Stimulated activated memory B cell treated with anti-CD40 and anti-IgM and Interleukin-4, amounts not matched to agents 10 μg/mL and 1 μg/mL and 100 μg/mL, for 72 hours (primary cell): Measurements from ENCODE around the gene PCDH15.
A peak's percentile ranks its signal among the peaks of the same experiment; 100 is the strongest.
"Not testable (repeated sequence)": the region's sequence is repeated elsewhere in the genome, so short reads cannot be mapped to it uniquely, and the experiment has no call there.

Experiments used
- ATAC-seq: fragments of 150-1000 bp; cut with Tn5 transposase; 2 replicates; pipeline ENCODE4 v1.10.0; 2021
- H3K27ac Mint-ChIP-seq: one replicate; pipeline ENCODE4 v1.8.0; 2022; ENCODE audit warnings: mild to moderate bottlenecking, mixed read lengths
- H3K27me3 Mint-ChIP-seq: one replicate; pipeline ENCODE4 v1.8.0; 2022; ENCODE audit warnings: mixed read lengths
- H3K36me3 Mint-ChIP-seq: one replicate; pipeline ENCODE4 v1.8.0; 2022; ENCODE audit warnings: mixed read lengths
- H3K4me1 Mint-ChIP-seq: one replicate; pipeline ENCODE4 v1.8.0; 2022; ENCODE audit warnings: mixed read lengths
- H3K4me3 Mint-ChIP-seq: one replicate; pipeline ENCODE4 v1.8.0; 2022; ENCODE audit warnings: mild to moderate bottlenecking, moderate library complexity, mixed read lengths
- H3K9me3 Mint-ChIP-seq: one replicate; pipeline ENCODE4 v1.8.0; 2022; ENCODE audit warnings: mixed read lengths

The PCDH15 gene

GRCh38 chr10:53997953-53998352 is 803.1 kb downstream of the PCDH15 start:
- ATAC-seq: no peak
- peaks cover 4% of the 10 kb centered on the region for H3K9me3 Mint-ChIP-seq
- H3K4me1 Mint-ChIP-seq: no peaks in the 10 kb centered on the region
- H3K36me3 Mint-ChIP-seq: no peaks in the 10 kb centered on the region
- no peak overlapping the region for H3K27ac Mint-ChIP-seq
- H3K27me3 Mint-ChIP-seq: no peaks in the 10 kb centered on the region
- H3K4me3 Mint-ChIP-seq: no peak overlapping the region

DNA sequence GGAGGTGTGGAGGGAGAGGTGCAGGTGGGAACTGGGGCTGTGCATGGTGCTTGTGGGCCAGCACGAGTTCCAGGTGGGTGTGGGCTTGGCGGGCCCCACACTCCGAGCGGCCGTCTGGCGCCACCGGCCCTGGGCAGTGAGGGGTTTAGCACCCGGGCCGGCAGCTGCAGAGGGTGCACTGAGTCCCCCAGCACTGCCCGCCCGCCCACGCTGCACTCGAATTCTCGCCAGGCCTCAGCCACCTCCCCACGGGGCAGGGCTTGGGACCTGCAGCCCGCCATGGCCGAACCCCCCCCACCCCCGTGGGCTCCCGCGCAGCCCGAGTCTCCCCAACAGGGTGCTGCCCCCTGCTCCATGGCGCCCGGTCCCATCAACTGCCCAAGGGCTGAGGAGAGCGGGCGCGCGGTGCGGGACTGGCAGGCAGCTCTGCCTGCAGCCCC is 810.2 kb downstream of the PCDH15 start:
- Mint-ChIP-seq H3K4me1 (no peaks in the 10 kb centered on the region), H3K27me3 (no peaks in the 10 kb centered on the region), H3K27ac (no peak overlapping the region), H3K36me3 (no peaks in the 10 kb centered on the region), H3K4me3 (no peak overlapping the region), H3K9me3 (peaks cover 2% of the 10 kb centered on the region)
- ATAC-seq: peak; percentile 51

- Mint-ChIP-seq H3K4me1 (no peaks in the 10 kb centered on the region), H3K27me3 (no peaks in the 10 kb centered on the region), H3K4me3 (no peak overlapping the region), H3K36me3 (no peaks in the 10 kb centered on the region), H3K27ac (no peak overlapping the region), H3K9me3 (peaks cover 7% of the 10 kb centered on the region)
- ATAC-seq: no peak
Measured at GRCh38 chr10:53983431-53983830, 817.6 kb downstream of the PCDH15 start.

DNA sequence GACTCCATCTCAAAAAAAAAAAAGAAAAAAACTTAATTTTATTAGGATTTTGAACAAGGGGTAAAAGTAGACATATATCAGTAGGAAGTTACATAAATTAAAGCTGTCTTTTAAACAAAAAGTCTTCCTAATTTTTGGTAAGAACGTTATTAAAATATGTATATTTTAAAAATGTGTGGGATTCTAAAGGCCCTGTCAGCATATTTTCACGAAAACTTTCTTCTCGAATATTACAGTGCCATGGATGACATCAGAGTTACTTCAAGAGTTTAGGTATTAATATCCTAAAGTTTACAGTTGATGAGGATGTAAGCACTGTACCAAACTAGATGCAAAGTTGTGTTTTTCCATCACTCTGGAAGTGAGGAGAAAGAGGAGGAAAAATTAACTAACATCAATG is 820.8 kb downstream of the PCDH15 start:
- Mint-ChIP-seq H3K27ac (no peak overlapping the region), H3K4me1 (no peaks in the 10 kb centered on the region), H3K9me3 (peaks cover 10% of the 10 kb centered on the region), H3K36me3 (no peaks in the 10 kb centered on the region), H3K27me3 (no peaks in the 10 kb centered on the region), H3K4me3 (no peak overlapping the region)
- ATAC-seq: no peak

GRCh38 chr10:53978301-53978700 is 822.7 kb downstream of the PCDH15 start:
- no peak overlapping the region for H3K4me3 Mint-ChIP-seq
- no peak for ATAC-seq
- no peak overlapping the region for H3K27ac Mint-ChIP-seq
- H3K36me3 Mint-ChIP-seq: no peaks in the 10 kb centered on the region
- no peaks in the 10 kb centered on the region for H3K4me1 Mint-ChIP-seq
- peaks cover 9% of the 10 kb centered on the region for H3K9me3 Mint-ChIP-seq
- no peaks in the 10 kb centered on the region for H3K27me3 Mint-ChIP-seq

- no peaks in the 10 kb centered on the region for H3K36me3 Mint-ChIP-seq
- no peak overlapping the region for H3K27ac Mint-ChIP-seq
- no peak overlapping the region for H3K4me3 Mint-ChIP-seq
- H3K9me3 Mint-ChIP-seq: peaks cover 9% of the 10 kb centered on the region
- H3K27me3 Mint-ChIP-seq: no peaks in the 10 kb centered on the region
- ATAC-seq: no peak
- no peaks in the 10 kb centered on the region for H3K4me1 Mint-ChIP-seq
Measured at GRCh38 chr10:53977267-53977666, 823.8 kb downstream of the PCDH15 start.

DNA sequence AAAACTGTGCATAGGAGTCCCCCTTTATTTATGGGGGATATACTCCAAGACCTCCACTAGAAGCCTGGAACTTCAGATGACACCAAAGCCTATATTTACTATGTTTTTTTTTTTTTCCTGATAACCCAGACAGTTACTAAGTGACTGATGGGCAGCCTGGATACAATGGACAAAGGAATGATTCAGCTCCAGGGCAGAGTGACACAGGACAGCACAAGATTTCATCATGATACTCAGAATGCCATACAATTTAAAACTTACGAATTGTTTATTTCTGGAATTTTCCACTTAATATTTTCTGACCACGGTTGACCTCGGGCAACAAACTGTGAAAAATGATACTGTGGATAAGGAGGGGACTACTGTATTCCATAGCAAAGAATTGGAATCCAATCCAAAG is 843.6 kb downstream of the PCDH15 start:
- no peaks in the 10 kb centered on the region for H3K36me3 Mint-ChIP-seq
- no peak overlapping the region for H3K4me3 Mint-ChIP-seq
- no peaks in the 10 kb centered on the region for H3K4me1 Mint-ChIP-seq
- no peaks in the 10 kb centered on the region for H3K9me3 Mint-ChIP-seq
- H3K27me3 Mint-ChIP-seq: no peaks in the 10 kb centered on the region
- no peak overlapping the region for H3K27ac Mint-ChIP-seq
- ATAC-seq: no peak

DNA sequence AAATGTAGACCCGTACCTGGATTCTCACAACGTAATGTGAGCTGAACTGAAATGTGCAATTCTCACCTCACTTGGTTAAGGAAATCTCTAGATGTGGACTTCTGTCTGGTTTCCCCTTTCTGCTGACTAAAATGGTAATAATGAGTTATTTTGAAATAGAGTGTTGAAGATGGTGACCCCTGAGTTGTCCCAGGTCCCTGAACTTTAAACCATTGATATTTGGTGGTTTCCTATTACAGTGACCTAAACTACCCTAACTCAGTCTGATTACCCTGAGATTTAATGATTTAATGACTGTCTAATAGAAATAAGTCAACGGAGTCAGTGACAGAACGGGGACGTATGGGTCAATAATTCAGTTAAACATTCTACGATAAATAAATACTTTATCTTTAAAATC is 845.9 kb downstream of the PCDH15 start:
- no peaks in the 10 kb centered on the region for H3K27me3 Mint-ChIP-seq
- no peaks in the 10 kb centered on the region for H3K36me3 Mint-ChIP-seq
- H3K9me3 Mint-ChIP-seq: no peaks in the 10 kb centered on the region
- H3K27ac Mint-ChIP-seq: no peak overlapping the region
- H3K4me3 Mint-ChIP-seq: no peak overlapping the region
- no peaks in the 10 kb centered on the region for H3K4me1 Mint-ChIP-seq
- ATAC-seq: no peak

DNA sequence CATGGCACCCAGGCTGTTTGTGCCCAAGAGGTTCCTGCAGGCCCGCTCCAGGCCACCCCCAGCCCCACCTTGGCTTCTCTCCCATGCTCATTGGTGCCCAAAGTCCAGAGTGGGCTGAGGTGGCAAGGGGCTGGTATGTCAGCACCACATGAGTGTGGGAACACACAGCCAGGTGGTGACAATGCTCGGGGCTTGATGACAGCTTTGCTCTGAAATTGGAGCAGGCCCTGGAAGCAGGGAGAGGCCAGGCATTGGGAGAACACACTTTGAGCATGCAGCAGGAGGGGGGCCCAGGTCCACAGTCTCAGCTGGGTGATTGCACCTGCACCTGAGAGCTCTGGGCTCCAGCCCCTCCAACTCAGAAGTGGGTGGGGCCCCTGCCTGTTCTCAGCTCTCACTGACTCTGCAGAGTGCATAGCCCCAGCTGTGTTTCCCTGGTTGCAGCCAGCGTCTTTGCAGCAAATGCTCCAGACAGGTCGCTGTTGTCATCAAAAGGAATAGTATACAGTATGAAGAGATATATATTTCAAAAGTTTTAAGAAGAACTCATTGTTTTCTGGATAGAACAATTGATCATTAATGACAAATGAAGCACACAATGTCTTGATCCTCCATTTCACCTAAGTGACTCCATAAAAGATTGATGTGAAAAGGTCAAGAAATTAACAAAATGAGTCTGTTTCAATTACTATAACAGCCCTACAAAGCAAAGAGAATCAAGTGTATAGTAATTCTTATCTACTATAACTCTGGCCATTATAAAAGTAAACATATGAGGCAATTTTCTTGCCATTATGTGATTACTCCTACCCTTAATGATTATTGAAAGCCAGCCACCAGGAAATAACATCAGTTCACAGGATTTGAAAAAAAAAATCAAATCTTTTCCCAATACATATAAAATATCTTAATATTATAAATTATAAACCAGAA is 848.1 kb downstream of the PCDH15 start:
- H3K27ac Mint-ChIP-seq: no peak overlapping the region
- H3K27me3 Mint-ChIP-seq: no peaks in the 10 kb centered on the region
- no peaks in the 10 kb centered on the region for H3K36me3 Mint-ChIP-seq
- peak; percentile 41 for ATAC-seq
- H3K4me1 Mint-ChIP-seq: no peaks in the 10 kb centered on the region
- no peak overlapping the region for H3K4me3 Mint-ChIP-seq
- no peaks in the 10 kb centered on the region for H3K9me3 Mint-ChIP-seq

DNA sequence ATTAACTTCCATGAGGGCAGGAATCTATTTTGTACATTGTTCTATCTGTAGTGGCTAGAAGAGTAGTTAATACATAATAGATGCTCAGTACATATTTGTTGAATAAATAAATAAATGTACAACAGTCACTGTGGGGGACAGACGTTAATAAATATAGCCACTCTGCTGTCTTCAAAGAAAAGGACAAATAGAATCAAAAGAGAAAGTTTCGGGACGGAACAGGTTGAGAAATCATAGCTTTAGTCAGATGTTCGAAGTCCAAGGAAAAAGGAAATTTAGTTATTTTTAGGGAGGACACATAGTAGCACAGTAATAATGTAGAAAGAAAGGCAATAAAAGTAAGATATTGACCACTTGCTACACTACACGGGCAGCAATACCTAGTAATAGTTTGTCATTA is 861.4 kb downstream of the PCDH15 start:
- H3K9me3 Mint-ChIP-seq: peaks cover 3% of the 10 kb centered on the region
- H3K27me3 Mint-ChIP-seq: no peaks in the 10 kb centered on the region
- H3K36me3 Mint-ChIP-seq: no peaks in the 10 kb centered on the region
- ATAC-seq: no peak
- H3K27ac Mint-ChIP-seq: no peak overlapping the region
- H3K4me3 Mint-ChIP-seq: no peak overlapping the region
- no peaks in the 10 kb centered on the region for H3K4me1 Mint-ChIP-seq

- no peaks in the 10 kb centered on the region for H3K27me3 Mint-ChIP-seq
- H3K36me3 Mint-ChIP-seq: no peaks in the 10 kb centered on the region
- peaks cover 2% of the 10 kb centered on the region for H3K9me3 Mint-ChIP-seq
- ATAC-seq: no peak
- no peaks in the 10 kb centered on the region for H3K4me1 Mint-ChIP-seq
- H3K4me3 Mint-ChIP-seq: no peak overlapping the region
- H3K27ac Mint-ChIP-seq: no peak overlapping the region
Measured at GRCh38 chr10:53930648-53931047, 870.4 kb downstream of the PCDH15 start.

DNA sequence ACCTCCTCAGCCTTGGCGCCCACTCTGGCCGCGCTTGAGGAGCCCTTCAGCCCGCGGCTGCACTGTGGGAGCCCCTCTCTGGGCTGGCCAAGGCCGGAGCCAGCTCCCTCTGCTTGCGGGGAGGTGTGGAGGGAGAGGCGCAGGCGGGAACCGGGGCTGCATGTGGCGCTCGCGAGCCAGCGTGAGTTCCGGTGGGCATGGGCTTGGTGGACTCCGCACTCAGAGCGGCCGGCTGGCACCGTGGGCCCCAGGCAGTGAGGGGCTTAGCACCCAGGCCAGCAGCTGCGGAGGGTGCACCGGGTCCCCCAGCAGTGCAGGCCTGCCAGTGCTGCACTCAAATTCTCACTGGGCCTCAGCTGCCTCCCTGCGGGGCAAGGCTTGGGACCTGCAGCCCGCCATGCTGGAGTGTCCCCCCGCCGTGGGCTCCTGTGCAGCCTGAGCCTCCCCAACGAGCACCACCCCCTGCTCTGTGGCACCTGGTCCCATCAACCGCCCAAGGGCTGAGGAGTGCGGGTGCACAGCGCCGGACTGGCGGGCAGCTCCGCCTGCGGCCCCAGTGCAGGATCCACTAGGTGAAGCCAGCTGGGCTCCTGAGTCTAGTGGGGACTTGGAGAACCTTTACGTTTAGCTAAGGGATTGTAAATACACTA is 876.9 kb downstream of the PCDH15 start:
- not testable (repeated sequence) for H3K27me3 Mint-ChIP-seq, H3K36me3 Mint-ChIP-seq, H3K27ac Mint-ChIP-seq, H3K4me3 Mint-ChIP-seq, H3K4me1 Mint-ChIP-seq
- peak; percentile 24 for ATAC-seq
- peaks cover 10% of the 10 kb centered on the region for H3K9me3 Mint-ChIP-seq

GRCh38 chr10:53918755-53919154 is 882.3 kb downstream of the PCDH15 start:
- H3K27me3 Mint-ChIP-seq: no peaks in the 10 kb centered on the region
- H3K27ac Mint-ChIP-seq: no peak overlapping the region
- ATAC-seq: no peak
- H3K9me3 Mint-ChIP-seq: peaks cover 7% of the 10 kb centered on the region
- H3K4me1 Mint-ChIP-seq: no peaks in the 10 kb centered on the region
- no peaks in the 10 kb centered on the region for H3K36me3 Mint-ChIP-seq
- H3K4me3 Mint-ChIP-seq: no peak overlapping the region

DNA sequence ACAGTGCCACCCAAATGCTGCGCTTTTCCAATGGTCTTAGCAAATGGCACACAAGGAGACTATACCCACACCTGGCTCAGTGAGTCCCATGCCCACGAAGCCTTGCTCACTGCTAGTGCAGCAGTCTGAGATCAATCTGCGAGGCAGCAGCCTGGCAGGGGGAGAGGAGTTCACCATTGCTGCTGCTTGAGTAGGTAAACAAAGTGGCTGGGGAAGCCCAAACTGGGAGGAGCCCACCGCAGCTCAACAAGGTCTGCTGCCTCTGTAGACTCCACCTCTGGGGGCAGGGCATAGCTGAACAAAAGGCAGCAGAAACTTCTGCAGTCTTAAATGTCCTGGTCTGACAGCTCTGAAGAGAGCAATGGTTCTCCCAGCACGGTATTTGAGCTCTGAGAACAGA is 891.2 kb downstream of the PCDH15 start:
- Mint-ChIP-seq H3K4me1 (no peaks in the 10 kb centered on the region), H3K27me3 (no peaks in the 10 kb centered on the region), H3K27ac (no peak overlapping the region), H3K36me3 (no peaks in the 10 kb centered on the region), H3K9me3 (peaks cover 9% of the 10 kb centered on the region), H3K4me3 (no peak overlapping the region)
- no peak for ATAC-seq

- H3K27me3 Mint-ChIP-seq: no peaks in the 10 kb centered on the region
- no peak overlapping the region for H3K4me3 Mint-ChIP-seq
- no peaks in the 10 kb centered on the region for H3K36me3 Mint-ChIP-seq
- H3K4me1 Mint-ChIP-seq: no peaks in the 10 kb centered on the region
- H3K9me3 Mint-ChIP-seq: no peaks in the 10 kb centered on the region
- ATAC-seq: no peak
- no peak overlapping the region for H3K27ac Mint-ChIP-seq
Measured at GRCh38 chr10:53904506-53905241, 896.4 kb downstream of the PCDH15 start.
